SK-N-SH (cell line): ENCODE data around the gene PPP2R5B. TPM values are rescaled to one million over a fixed set of nuclear protein-coding genes. Genes with fewer than 3 reads are reported as not detected.

Experiments
- CTCF ChIA-PET: fragments of 300-600, 350-600 bp; formaldehyde crosslinking; extraction: SDS; loops from one replicate; lab custom pipeline; 2021; lab: Yijun Ruan, JAX
- POLR2A ChIA-PET: fragments of 350-600 bp; sonication (Branson Sonifier 250); formaldehyde crosslinking; extraction: SDS; loops from one replicate; lab custom pipeline; 2020; ENCODE audit warnings: antibody characterized with exemption, inconsistent platforms; lab: Yijun Ruan, JAX
- DNase-seq: peaks from one replicate; pipeline ENCODE4 v3.0.0; 2012
- H2AFZ ChIP-seq: fragments of 200-600 bp; sonication (generic); 2 replicates; pipeline ENCODE4 v1.8.1; 2016; ENCODE audit warnings: antibody characterized with exemption, mild to moderate bottlenecking, low read depth
- H3F3A ChIP-seq: fragments of 200-600 bp; sonication (generic); replicated peaks from 2 replicates; pipeline ENCODE3; 2016; ENCODE audit warnings: antibody characterized with exemption, mild to moderate bottlenecking; ENCODE audit not compliant: insufficient read depth
- H3K27ac ChIP-seq, 2 experiments: fragments of 200-500 bp in 1 of 2; fragments of 200-600 bp in 1 of 2; sonication (Bioruptor generic) in 1 of 2; sonication (generic), shearing (Covaris generic) in 1 of 2; 2 replicates each; pipeline versions ENCODE4 v1.5.1 to v1.6.1; 2014 to 2016; ENCODE audit warnings: low read depth in 2 of 2, inconsistent platforms in 1 of 2, low read length in 1 of 2, mild to moderate bottlenecking in 1 of 2, mixed read lengths in 1 of 2
- H3K27me3 ChIP-seq: fragments of 200-600 bp; sonication (generic), shearing (Covaris generic); 2 replicates; pipeline ENCODE4 v1.6.1; 2016; ENCODE audit warnings: mixed run types; ENCODE audit not compliant: insufficient read depth
- H3K36me3 ChIP-seq, 2 experiments: fragments of 200-500 bp in 1 of 2; fragments of 200-600 bp in 1 of 2; sonication (Bioruptor generic) in 1 of 2; sonication (generic) in 1 of 2; replicated peaks in 1 of 2; 2 replicates each; pipeline versions ENCODE3 to v1.5.1; 2014 to 2016; ENCODE audit warnings: low read length in 1 of 2, mild to moderate bottlenecking in 1 of 2; ENCODE audit not compliant: insufficient read depth in 2 of 2, control insufficient read depth in 1 of 2
- H3K4me1 ChIP-seq, 2 experiments: fragments of 200-500 bp in 1 of 2; fragments of 200-600 bp in 1 of 2; sonication (Bioruptor generic) in 1 of 2; sonication (generic), shearing (Covaris generic) in 1 of 2; 2 replicates each; pipeline versions ENCODE4 v1.5.1 to v1.6.1; 2014 to 2016; ENCODE audit warnings: low read depth in 1 of 2, low read length in 1 of 2, mixed run types in 1 of 2; ENCODE audit not compliant: insufficient read depth in 2 of 2, control insufficient read depth in 1 of 2
- H3K4me2 ChIP-seq: fragments of 200-600 bp; sonication (generic), shearing (Covaris generic); 2 replicates; pipeline ENCODE4 v1.6.1; 2017; ENCODE audit warnings: mixed run types
- H3K4me3 ChIP-seq, 2 experiments: fragments of 200-500 bp in 1 of 2; fragments of 200-600 bp in 1 of 2; sonication (Bioruptor generic) in 1 of 2; sonication (generic), shearing (Covaris generic) in 1 of 2; 2 replicates each; pipeline versions ENCODE4 v1.5.1 to v1.8.1; 2014 to 2016; ENCODE audit warnings: low read depth in 2 of 2, inconsistent platforms in 1 of 2, low read length in 1 of 2, mild to moderate bottlenecking in 1 of 2, mixed read lengths in 1 of 2, moderate library complexity in 1 of 2
- H3K79me2 ChIP-seq: fragments of 200-600 bp; sonication (generic); 2 replicates; pipeline ENCODE4 v1.8.1; 2017; ENCODE audit warnings: mild to moderate bottlenecking; ENCODE audit not compliant: insufficient read depth
- H3K9ac ChIP-seq: fragments of 200-600 bp; sonication (generic); 2 replicates; pipeline ENCODE4 v1.6.1; 2017; ENCODE audit warnings: mixed run types
- H3K9me2 ChIP-seq: fragments of 200-600 bp; sonication (generic); 2 replicates; pipeline ENCODE4 v1.6.1; 2017; ENCODE audit warnings: mixed run types
- H3K9me3 ChIP-seq: fragments of 200-600 bp; sonication (generic); 2 replicates; pipeline ENCODE4 v1.6.1; 2017; ENCODE audit warnings: mixed run types, mild to moderate bottlenecking, moderate library complexity
- H4K20me1 ChIP-seq: fragments of 200-600 bp; sonication (generic); 2 replicates; pipeline ENCODE4 v1.6.1; 2017; ENCODE audit warnings: mild to moderate bottlenecking, mixed run types; ENCODE audit not compliant: insufficient read depth
- EP300 ChIP-seq, 2 experiments: IDR thresholded peaks; 2 replicates each; pipeline versions ENCODE4 v1.4.0 to v1.6.1; 2012; ENCODE audit warnings: borderline replicate concordance in 1 of 2, low read depth in 1 of 2, low read length in 1 of 2
- EZH2phosphoT487 ChIP-seq: fragments of 200-600 bp; sonication (generic); IDR thresholded peaks from 2 replicates; pipeline ENCODE4 v1.6.1; 2017; ENCODE audit warnings: low read depth, mixed run types, mild to moderate bottlenecking, antibody characterized with exemption, moderate library complexity, borderline replicate concordance
- FOSL2 ChIP-seq: IDR thresholded peaks from 2 replicates; pipeline ENCODE4 v1.4.0; 2012; ENCODE audit warnings: low read depth, mild to moderate bottlenecking, moderate library complexity, borderline replicate concordance
- FOXM1 ChIP-seq: IDR thresholded peaks from 2 replicates; pipeline ENCODE4 v1.4.0; 2012; ENCODE audit warnings: low read depth, mild to moderate bottlenecking
- GATA2 ChIP-seq: sonication (generic); formaldehyde crosslinking; IDR thresholded peaks from 2 replicates; pipeline ENCODE4 v1.5.0; 2020; ENCODE audit warnings: mild to moderate bottlenecking, missing genetic modification reagents
- JUND ChIP-seq: IDR thresholded peaks from 2 replicates; pipeline ENCODE4 v1.4.0; 2012
- MEF2A ChIP-seq: IDR thresholded peaks from 2 replicates; pipeline ENCODE4 v1.4.0; 2012; ENCODE audit warnings: low read depth, borderline replicate concordance
- NRF1 ChIP-seq: IDR thresholded peaks from 2 replicates; pipeline ENCODE4 v1.6.1; 2012; ENCODE audit warnings: low read depth, mild to moderate bottlenecking, low read length
- PBX3 ChIP-seq: IDR thresholded peaks from 2 replicates; pipeline ENCODE4; 2012
- POLR2AphosphoS5 ChIP-seq: IDR thresholded peaks from 2 replicates; pipeline ENCODE4 v1.6.1; 2012; ENCODE audit warnings: low read depth, low read length
- RAD21 ChIP-seq: IDR thresholded peaks from 2 replicates; pipeline ENCODE4 v1.6.1; 2012; ENCODE audit warnings: mild to moderate bottlenecking, low read length
- RFX5 ChIP-seq: IDR thresholded peaks from 2 replicates; pipeline ENCODE4 v1.6.1; 2012; ENCODE audit warnings: mild to moderate bottlenecking, improper control_type of control experiment, low read length
- SMC3 ChIP-seq: IDR thresholded peaks from 2 replicates; pipeline ENCODE4 v1.6.1; 2012; ENCODE audit warnings: low read depth, low read length, improper control_type of control experiment
- TAF1 ChIP-seq: IDR thresholded peaks from 2 replicates; pipeline ENCODE4 v1.6.1; 2012; ENCODE audit warnings: low read depth, mild to moderate bottlenecking, low read length, moderate library complexity, borderline replicate concordance
- TCF12 ChIP-seq: IDR thresholded peaks from 2 replicates; pipeline ENCODE4 v1.4.0; 2012
- WGBS: methylation state at CpG from one replicate; pipeline ENCODE4 v1.1.6; 2017; ENCODE audit warnings: low lambda C conversion rate; 5-methylcytosine and 5-hydroxymethylcytosine counted together
- polyA plus RNA-seq, 3 experiments: library from polyadenylated mRNA; depleted of rRNA; stranded (reverse); fragments of >200 nt; gene quantifications; 2 replicates each; pipeline ENCODE4 v1.2.3, GENCODE V29; 2012
- TF ChIP-seq, protein P1 (sequence below): IDR thresholded peaks from 2 replicates; pipeline ENCODE4 v1.4.0; 2012; ENCODE audit warnings: low read depth
- TF ChIP-seq, protein P2 (sequence below): fragments of 150-350 bp; IDR thresholded peaks from 2 replicates; pipeline ENCODE4 v1.6.1; 2016; ENCODE audit warnings: mild to moderate bottlenecking, low read depth, low read length
- TF ChIP-seq, protein P3 (sequence below): fragments of 200-600 bp; sonication (generic); IDR thresholded peaks from 2 replicates; pipeline ENCODE4 v1.6.1; 2017; ENCODE audit warnings: antibody characterized with exemption, mild to moderate bottlenecking, moderate library complexity

The PPP2R5B gene
- polyA plus RNA-seq, 1 of the 3 experiments (the other 2 are of a cell fraction), result 15.1 TPM

DNA sequence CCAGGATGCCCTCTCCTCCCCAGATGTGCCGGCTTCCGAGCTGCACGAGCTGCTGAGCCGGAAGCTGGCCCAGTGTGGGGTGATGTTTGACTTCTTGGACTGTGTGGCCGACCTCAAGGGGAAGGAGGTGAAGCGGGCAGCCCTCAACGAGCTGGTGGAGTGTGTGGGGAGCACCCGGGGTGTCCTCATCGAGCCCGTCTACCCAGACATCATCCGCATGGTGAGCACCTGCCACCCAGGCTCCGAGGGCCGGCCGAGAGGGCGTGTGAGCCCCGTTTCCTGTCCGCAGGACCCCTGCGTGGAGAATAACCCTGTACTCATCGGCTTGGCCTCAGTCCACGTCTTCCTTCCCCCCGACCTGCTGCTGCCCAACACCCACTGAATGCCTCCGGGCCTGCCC, 2.2 kb downstream of the PPP2R5B start:
- 85% methylated on average over 11 of the region's 22 CpGs for WGBS
- TF ChIP-seq, protein P1, sequence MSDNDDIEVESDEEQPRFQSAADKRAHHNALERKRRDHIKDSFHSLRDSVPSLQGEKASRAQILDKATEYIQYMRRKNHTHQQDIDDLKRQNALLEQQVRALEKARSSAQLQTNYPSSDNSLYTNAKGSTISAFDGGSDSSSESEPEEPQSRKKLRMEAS, result no peak
- TF ChIP-seq TCF12, result no peak
- no peak for TF ChIP-seq TAF1
- TF ChIP-seq SMC3, result no peak
- no peak for TF ChIP-seq FOSL2
- TF ChIP-seq PBX3, result no peak
- no peak for TF ChIP-seq MEF2A
- no peak for TF ChIP-seq NRF1
- no peak for TF ChIP-seq RAD21
- no peak for TF ChIP-seq EP300 (IDR thresholded peaks at IDR 0.05; ENCODE audit: borderline replicate concordance in 1 of 2, low read depth in 1 of 2, low read length in 1 of 2)
- no peak for TF ChIP-seq EZH2phosphoT487
- no peak for TF ChIP-seq GATA2 (CRISPR knock-in tag)
- no peak for TF ChIP-seq JUND
- TF ChIP-seq POLR2AphosphoS5, result no peak
- H3K4me2 ChIP-seq, result no peak overlapping the region
- H3K9ac ChIP-seq, result no peak overlapping the region
- H3K36me3 ChIP-seq, result peaks cover 11 to 25% of the 10 kb centered on the region in 2 experiments
- peaks cover 13% of the 10 kb centered on the region; the same call in 1 of the 2 replicates for H3K79me2 ChIP-seq
- H3K4me3 ChIP-seq, result no peak overlapping the region
- H3F3A ChIP-seq, result no peaks in the 10 kb centered on the region
- H3K9me3 ChIP-seq, result no peaks in the 10 kb centered on the region
- POLR2A ChIA-PET, result interaction anchor here (0.6 kb wide), 1 partner anchor 397 kb away, joined by 3 read pairs; no protein-coding TSS in a partner anchor
- H3K4me1 ChIP-seq, result peaks cover 0 to 22% of the 10 kb centered on the region in 2 experiments; a peak in 1 of 4 replicates
- H4K20me1 ChIP-seq, result no peaks in the 10 kb centered on the region
- H3K27me3 ChIP-seq, result no peaks in the 10 kb centered on the region
- no peak overlapping the region for H3K27ac ChIP-seq
- CTCF ChIA-PET, result interaction anchor here (1.0 to 1.7 kb wide), 4 partner anchors 10 to 87 kb away, joined by 3 to 7 read pairs (median 4); partner anchors contain the start of gene ARL2
- DNase-seq, result no peak
- H2AFZ ChIP-seq, result no peak overlapping the region
- no peaks in the 10 kb centered on the region for H3K9me2 ChIP-seq

DNA sequence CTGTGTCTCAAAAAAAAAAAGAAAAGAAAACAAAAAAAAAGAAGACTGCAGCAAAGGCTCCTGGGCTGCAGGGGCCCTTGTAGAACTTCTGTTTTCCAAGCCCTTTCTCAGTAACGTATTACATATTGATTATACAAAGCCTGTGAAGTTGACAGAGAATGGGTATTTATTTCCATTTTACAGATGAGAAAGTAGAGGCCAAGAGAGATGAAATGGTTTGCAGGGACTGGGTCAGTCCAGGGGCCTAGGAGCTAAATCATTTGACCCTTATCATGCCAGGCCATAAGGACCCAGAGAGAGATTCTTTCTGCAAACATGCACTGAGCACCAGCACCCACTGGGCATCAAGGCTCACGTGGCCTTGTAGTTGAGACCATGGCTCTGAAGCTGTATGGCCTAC, 4.5 kb downstream of the PPP2R5B start:
- no peaks in the 10 kb centered on the region for H3K9me3 ChIP-seq
- no peaks in the 10 kb centered on the region for H3F3A ChIP-seq
- H3K36me3 ChIP-seq, result peaks cover 11 to 42% of the 10 kb centered on the region in 2 experiments
- 98% methylated on average over 2 of the region's 2 CpGs for WGBS
- POLR2A ChIA-PET, result no interaction called here
- H3K9ac ChIP-seq, result no peak overlapping the region
- H3K4me3 ChIP-seq, result no peak overlapping the region
- TF ChIP-seq FOXM1 (no peak), RFX5 (no peak)
- TF ChIP-seq, protein P2, sequence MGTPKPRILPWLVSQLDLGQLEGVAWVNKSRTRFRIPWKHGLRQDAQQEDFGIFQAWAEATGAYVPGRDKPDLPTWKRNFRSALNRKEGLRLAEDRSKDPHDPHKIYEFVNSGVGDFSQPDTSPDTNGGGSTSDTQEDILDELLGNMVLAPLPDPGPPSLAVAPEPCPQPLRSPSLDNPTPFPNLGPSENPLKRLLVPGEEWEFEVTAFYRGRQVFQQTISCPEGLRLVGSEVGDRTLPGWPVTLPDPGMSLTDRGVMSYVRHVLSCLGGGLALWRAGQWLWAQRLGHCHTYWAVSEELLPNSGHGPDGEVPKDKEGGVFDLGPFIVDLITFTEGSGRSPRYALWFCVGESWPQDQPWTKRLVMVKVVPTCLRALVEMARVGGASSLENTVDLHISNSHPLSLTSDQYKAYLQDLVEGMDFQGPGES, result no peak
- TF ChIP-seq, protein P3, sequence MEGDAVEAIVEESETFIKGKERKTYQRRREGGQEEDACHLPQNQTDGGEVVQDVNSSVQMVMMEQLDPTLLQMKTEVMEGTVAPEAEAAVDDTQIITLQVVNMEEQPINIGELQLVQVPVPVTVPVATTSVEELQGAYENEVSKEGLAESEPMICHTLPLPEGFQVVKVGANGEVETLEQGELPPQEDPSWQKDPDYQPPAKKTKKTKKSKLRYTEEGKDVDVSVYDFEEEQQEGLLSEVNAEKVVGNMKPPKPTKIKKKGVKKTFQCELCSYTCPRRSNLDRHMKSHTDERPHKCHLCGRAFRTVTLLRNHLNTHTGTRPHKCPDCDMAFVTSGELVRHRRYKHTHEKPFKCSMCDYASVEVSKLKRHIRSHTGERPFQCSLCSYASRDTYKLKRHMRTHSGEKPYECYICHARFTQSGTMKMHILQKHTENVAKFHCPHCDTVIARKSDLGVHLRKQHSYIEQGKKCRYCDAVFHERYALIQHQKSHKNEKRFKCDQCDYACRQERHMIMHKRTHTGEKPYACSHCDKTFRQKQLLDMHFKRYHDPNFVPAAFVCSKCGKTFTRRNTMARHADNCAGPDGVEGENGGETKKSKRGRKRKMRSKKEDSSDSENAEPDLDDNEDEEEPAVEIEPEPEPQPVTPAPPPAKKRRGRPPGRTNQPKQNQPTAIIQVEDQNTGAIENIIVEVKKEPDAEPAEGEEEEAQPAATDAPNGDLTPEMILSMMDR, result no peak
- H4K20me1 ChIP-seq, result no peaks in the 10 kb centered on the region
- no peak for DNase-seq
- H3K27ac ChIP-seq, result no peak overlapping the region
- CTCF ChIA-PET, result interaction anchor here (0.6 to 1.9 kb wide), 4 partner anchors 41 to 165 kb away, joined by 3 to 8 read pairs (median 4); partner anchors contain the start of gene ARL2
- no peak overlapping the region for H3K4me2 ChIP-seq
- no peak overlapping the region for H2AFZ ChIP-seq
- H3K79me2 ChIP-seq, result peaks cover 13% of the 10 kb centered on the region; the same call in 1 of the 2 replicates
- H3K27me3 ChIP-seq, result no peaks in the 10 kb centered on the region
- no peaks in the 10 kb centered on the region for H3K9me2 ChIP-seq
- peaks cover 0 to 20% of the 10 kb centered on the region in 2 experiments; a peak in 1 of 4 replicates for H3K4me1 ChIP-seq
